T-helper 2 cell treated with Interferon-gamma antibody and Interleukin-4, amounts not matched to agents 5 μg/mL and 100 μg/mL, for 36 hours (primary cell): ENCODE measurements around the gene PNRC1.
"Not testable (repeated sequence)": the region's sequence is repeated elsewhere in the genome, so short reads cannot be mapped to it uniquely, and the experiment has no call there.

Experiments
- DNase-seq: peaks from one replicate; pipeline ENCODE4 v3.0.0; 2021; ENCODE audit warnings: low spot score
- H3K27ac Mint-ChIP-seq: one replicate; pipeline ENCODE4 v1.8.0; 2021; ENCODE audit warnings: mild to moderate bottlenecking, mixed read lengths
- H3K27me3 Mint-ChIP-seq: one replicate; pipeline ENCODE4 v1.8.0; 2021; ENCODE audit warnings: low read depth, mixed read lengths
- H3K36me3 Mint-ChIP-seq: one replicate; pipeline ENCODE4 v1.8.0; 2021; ENCODE audit warnings: low read depth, mixed read lengths
- H3K4me1 Mint-ChIP-seq: one replicate; pipeline ENCODE4 v1.8.0; 2021; ENCODE audit warnings: low read depth, mixed read lengths
- H3K4me3 Mint-ChIP-seq: one replicate; pipeline ENCODE4 v1.8.0; 2022; ENCODE audit warnings: mild to moderate bottlenecking, moderate library complexity, mixed read lengths
- H3K9me3 Mint-ChIP-seq: one replicate; pipeline ENCODE4 v1.8.0; 2021; ENCODE audit warnings: mixed read lengths

PNRC1 gene

DNA sequence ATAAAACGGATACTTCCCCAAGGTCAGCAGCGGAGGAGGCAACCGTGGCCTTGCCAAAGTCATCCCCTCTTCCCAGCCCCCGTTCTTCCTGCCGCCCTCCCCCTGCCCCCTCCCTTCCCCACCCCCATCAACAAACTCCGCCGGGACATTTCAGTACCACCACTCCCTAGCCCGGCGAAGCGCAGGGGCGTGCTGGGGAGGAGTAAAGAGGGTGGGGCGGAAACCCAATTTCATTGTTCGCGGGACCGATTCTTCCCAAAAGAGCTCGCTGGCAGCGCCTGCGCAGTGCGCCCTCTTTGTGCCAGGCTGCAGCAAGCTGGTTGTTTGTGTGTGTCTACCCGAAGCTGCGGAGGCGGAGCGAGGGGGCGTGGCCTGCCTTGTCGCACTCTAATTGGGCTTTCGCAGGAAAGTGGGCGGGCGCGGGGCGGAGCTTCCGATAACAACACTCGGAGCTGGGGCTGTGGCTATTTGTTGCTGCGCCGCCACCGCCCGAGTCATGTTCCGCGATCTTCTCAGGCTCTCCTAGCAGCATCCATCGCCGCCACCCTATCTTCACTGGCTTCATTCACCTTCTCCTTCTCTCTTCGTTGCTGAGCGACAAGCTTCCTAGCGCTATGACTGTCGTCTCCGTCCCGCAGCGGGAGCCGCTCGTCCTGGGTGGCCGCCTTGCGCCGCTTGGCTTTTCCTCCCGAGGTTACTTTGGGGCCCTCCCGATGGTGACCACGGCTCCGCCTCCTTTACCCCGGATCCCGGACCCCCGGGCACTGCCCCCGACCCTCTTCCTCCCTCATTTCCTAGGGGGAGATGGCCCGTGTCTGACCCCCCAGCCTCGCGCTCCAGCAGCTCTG is at the start of gene PNRC1:
Gene PNRC1 (plus strand): TSS at position 471 of the 848 bp plus-strand sequence. CDS start 144 bp downstream, at position 615.
- H3K4me1 Mint-ChIP-seq = peaks cover 31% of the 10 kb centered on the region

DNA sequence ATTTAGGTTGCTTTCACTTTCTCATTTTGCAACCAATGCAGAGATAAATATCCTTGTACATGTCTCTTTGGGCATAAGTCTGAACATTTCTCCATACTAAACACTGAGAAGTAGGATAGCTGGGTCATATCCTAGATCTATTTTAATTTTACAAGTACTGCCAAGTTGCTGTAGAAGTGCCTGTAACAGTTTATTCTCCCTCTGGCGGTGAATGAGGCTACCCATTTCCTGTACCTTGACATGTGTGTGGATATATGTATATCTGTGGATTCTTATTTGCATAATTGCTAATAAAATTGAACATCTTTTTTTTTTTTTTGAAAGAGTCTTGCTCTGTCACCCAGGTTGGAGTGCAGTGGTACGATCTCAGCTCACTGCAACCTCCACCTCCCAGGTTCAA is 48.0 kb upstream of the PNRC1 start:
- Mint-ChIP-seq H3K4me3 (no peak overlapping the region), H3K4me1 (no peaks in the 10 kb centered on the region), H3K9me3 (peaks cover 1% of the 10 kb centered on the region), H3K36me3 (no peaks in the 10 kb centered on the region), H3K27ac (no peak overlapping the region), H3K27me3 (peaks cover 4% of the 10 kb centered on the region)
- no peak for DNase-seq

More for the DNA sequence above, at the start of gene PNRC1:
- H3K9me3 Mint-ChIP-seq = no peaks in the 10 kb centered on the region
- H3K36me3 Mint-ChIP-seq = peaks cover 27% of the 10 kb centered on the region
- peak within 1 kb of the TSS; percentile 95 for H3K4me3 Mint-ChIP-seq
- peaks cover 4% of the 10 kb centered on the region for H3K27me3 Mint-ChIP-seq
- H3K27ac Mint-ChIP-seq = peak within 1 kb of the TSS; percentile 94
- DNase-seq = peak; percentile 100

GRCh38 chr6:89033461-89033860 is 47.1 kb upstream of the PNRC1 start:
- H3K9me3 Mint-ChIP-seq = peaks cover 8% of the 10 kb centered on the region
- H3K4me3 Mint-ChIP-seq = no peak overlapping the region
- no peak for DNase-seq
- no peaks in the 10 kb centered on the region for H3K4me1 Mint-ChIP-seq
- no peak overlapping the region for H3K27ac Mint-ChIP-seq
- H3K36me3 Mint-ChIP-seq = peaks cover under 1% of the 10 kb centered on the region
- H3K27me3 Mint-ChIP-seq = peaks cover 4% of the 10 kb centered on the region

- not testable (repeated sequence) for H3K36me3 Mint-ChIP-seq, H3K4me3 Mint-ChIP-seq, DNase-seq, H3K27ac Mint-ChIP-seq, H3K4me1 Mint-ChIP-seq, H3K27me3 Mint-ChIP-seq
- peaks cover 15% of the 10 kb centered on the region for H3K9me3 Mint-ChIP-seq
Observed at GRCh38 chr6:89034116-89034515, 46.4 kb upstream of the PNRC1 start.

- H3K27me3 Mint-ChIP-seq = peaks cover 3% of the 10 kb centered on the region
- H3K4me1 Mint-ChIP-seq = no peaks in the 10 kb centered on the region
- H3K9me3 Mint-ChIP-seq = peaks cover 20% of the 10 kb centered on the region
- H3K36me3 Mint-ChIP-seq = peaks cover 2% of the 10 kb centered on the region
- H3K27ac Mint-ChIP-seq = no peak overlapping the region
- DNase-seq = no peak
- no peak overlapping the region for H3K4me3 Mint-ChIP-seq
Observed at GRCh38 chr6:89034586-89035251, 45.8 kb upstream of the PNRC1 start.

DNA sequence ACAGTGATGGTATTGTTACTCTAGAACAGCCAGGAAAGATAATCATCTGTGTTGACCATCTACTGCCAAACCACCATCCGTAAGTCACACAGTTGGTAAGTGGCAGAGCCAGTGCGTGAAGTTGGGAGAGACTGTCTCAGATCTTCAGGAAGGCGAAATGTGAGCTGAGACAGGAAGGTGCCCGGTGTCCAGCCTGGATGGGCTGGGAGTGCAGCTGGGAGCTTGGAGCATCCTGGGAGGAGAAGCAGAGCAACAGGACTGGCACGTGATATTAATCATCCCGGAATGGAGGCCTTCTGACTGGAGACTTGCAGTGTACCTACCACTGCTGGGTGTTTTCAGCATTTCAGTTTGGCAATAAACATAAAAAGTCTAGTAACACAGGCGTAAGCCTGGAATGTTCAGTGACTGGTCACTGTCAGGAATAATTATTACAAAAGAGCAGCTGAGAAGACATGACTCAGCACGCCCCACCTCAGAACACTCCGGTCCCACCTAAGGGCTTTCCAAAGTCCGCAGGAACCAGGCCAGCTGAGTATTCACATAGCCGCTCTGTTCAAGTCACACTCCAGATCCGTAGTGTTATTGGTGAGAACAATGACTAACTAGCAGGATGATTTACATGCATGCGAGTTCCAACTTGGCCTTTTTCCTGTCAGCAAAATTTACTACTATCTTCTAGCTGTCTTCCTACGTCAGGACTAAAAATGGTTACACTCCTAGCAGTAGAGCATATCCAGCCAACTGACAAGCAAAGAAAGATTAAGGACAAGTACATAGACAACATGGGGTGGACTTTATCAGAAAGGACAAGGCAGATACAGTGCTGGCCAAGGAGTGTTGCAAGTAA is 45.1 kb upstream of the PNRC1 start:
- no peak for DNase-seq
- H3K27me3 Mint-ChIP-seq = no peaks in the 10 kb centered on the region
- no peak overlapping the region for H3K4me3 Mint-ChIP-seq
- peaks cover 21% of the 10 kb centered on the region for H3K9me3 Mint-ChIP-seq
- peaks cover 2% of the 10 kb centered on the region for H3K36me3 Mint-ChIP-seq
- H3K27ac Mint-ChIP-seq = no peak overlapping the region
- H3K4me1 Mint-ChIP-seq = no peaks in the 10 kb centered on the region

GRCh38 chr6:89037141-89037900 is 43.2 kb upstream of the PNRC1 start:
- H3K4me3 Mint-ChIP-seq = no peak overlapping the region
- H3K27ac Mint-ChIP-seq = no peak overlapping the region
- DNase-seq = no peak

GRCh38 chr6:89037901-89038293 is 42.7 kb upstream of the PNRC1 start:
- not testable (repeated sequence) for H3K4me3 Mint-ChIP-seq, H3K27me3 Mint-ChIP-seq, H3K4me1 Mint-ChIP-seq, H3K27ac Mint-ChIP-seq, H3K36me3 Mint-ChIP-seq, DNase-seq
- H3K9me3 Mint-ChIP-seq = peaks cover 21% of the 10 kb centered on the region

More at GRCh38 chr6:89037141-89037900, 43.2 kb upstream of the PNRC1 start:
- no peaks in the 10 kb centered on the region for H3K27me3 Mint-ChIP-seq
- peaks cover 2% of the 10 kb centered on the region for H3K36me3 Mint-ChIP-seq
- no peaks in the 10 kb centered on the region for H3K4me1 Mint-ChIP-seq
- H3K9me3 Mint-ChIP-seq = peaks cover 21% of the 10 kb centered on the region

GRCh38 chr6:89042664-89043063 is 37.9 kb upstream of the PNRC1 start:
- Mint-ChIP-seq H3K36me3 (peaks cover 2% of the 10 kb centered on the region), H3K27ac (no peak overlapping the region), H3K9me3 (peaks cover 19% of the 10 kb centered on the region), H3K27me3 (peaks cover 4% of the 10 kb centered on the region), H3K4me3 (no peak overlapping the region), H3K4me1 (peaks cover 5% of the 10 kb centered on the region)
- DNase-seq = no peak

GRCh38 chr6:89044328-89045010 is 36.1 kb upstream of the PNRC1 start:
- Mint-ChIP-seq H3K36me3 (no peaks in the 10 kb centered on the region), H3K9me3 (peaks cover 4% of the 10 kb centered on the region), H3K4me3 (no peak overlapping the region), H3K27me3 (peaks cover 7% of the 10 kb centered on the region), H3K27ac (no peak overlapping the region), H3K4me1 (peaks cover 5% of the 10 kb centered on the region)
- DNase-seq = no peak

DNA sequence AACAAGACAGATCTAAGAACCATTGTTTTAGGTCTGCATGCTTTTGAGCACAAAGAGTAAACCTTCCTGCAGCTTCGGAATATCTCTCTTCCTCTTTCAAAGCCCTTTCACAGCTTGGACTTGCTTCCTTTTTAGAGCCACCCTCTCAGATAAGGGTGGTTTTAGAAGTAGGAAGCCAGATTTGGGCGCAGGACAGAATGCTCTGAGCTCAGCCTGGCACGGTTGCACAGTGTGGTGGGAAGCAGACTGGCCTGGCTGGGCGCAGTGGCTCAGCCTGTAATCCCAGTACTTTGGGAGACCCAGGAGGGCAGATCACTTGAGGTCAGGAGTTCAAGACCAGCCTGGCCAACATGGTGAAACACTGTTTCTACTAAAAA is 35.6 kb upstream of the PNRC1 start:
- Mint-ChIP-seq H3K4me3 (no peak overlapping the region), H3K36me3 (no peaks in the 10 kb centered on the region), H3K27ac (no peak overlapping the region), H3K9me3 (no peaks in the 10 kb centered on the region), H3K4me1 (peaks cover 5% of the 10 kb centered on the region), H3K27me3 (peaks cover 7% of the 10 kb centered on the region)
- no peak for DNase-seq

DNA sequence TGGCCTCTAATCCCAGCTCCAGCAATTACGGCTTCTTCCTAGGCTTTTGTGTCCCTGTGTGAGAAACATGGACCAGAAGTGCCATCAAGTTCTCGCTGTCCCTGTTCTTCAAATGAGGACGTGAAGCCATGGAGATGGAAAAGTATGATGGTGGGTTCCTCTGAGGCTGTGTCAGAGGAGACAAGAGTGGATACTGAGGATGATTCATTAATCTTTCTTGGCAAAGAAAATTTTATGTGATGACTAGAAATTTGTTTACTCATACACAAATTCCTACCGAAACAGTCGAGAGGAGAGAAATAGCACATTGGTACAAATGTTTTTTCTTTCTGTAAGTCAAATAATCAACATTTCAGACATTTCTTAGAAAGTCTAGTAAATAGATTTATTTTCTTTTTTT is 35.0 kb upstream of the PNRC1 start:
- Mint-ChIP-seq H3K27ac (no peak overlapping the region), H3K36me3 (no peaks in the 10 kb centered on the region), H3K9me3 (no peaks in the 10 kb centered on the region), H3K4me3 (no peak overlapping the region), H3K4me1 (peaks cover 7% of the 10 kb centered on the region), H3K27me3 (peaks cover 7% of the 10 kb centered on the region)
- DNase-seq = no peak

DNA sequence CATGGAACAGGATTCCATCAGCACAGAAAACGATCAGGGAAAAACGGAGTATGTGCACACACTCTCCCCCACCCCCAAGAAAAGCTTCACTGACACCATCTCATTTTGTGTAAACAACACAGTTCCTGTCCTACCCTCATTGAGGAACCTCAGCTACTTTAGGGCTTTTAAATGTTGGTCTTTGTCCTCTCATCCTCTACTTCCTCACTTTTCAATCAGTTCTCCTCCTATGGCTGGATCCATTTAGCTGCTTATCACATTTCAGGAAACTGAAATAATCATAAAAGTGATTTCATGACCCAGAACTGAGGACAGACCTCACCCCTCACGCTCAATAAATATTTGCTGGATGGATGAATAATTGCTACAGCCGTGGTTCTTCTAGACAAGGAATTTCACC is 33.1 kb upstream of the PNRC1 start:
- Mint-ChIP-seq H3K36me3 (no peaks in the 10 kb centered on the region), H3K27me3 (peaks cover 7% of the 10 kb centered on the region), H3K4me1 (peaks cover 16% of the 10 kb centered on the region), H3K4me3 (no peak overlapping the region), H3K27ac (no peak overlapping the region), H3K9me3 (no peaks in the 10 kb centered on the region)
- no peak for DNase-seq
